ENCODE measurements around the gene EDNRB.

DNA sequence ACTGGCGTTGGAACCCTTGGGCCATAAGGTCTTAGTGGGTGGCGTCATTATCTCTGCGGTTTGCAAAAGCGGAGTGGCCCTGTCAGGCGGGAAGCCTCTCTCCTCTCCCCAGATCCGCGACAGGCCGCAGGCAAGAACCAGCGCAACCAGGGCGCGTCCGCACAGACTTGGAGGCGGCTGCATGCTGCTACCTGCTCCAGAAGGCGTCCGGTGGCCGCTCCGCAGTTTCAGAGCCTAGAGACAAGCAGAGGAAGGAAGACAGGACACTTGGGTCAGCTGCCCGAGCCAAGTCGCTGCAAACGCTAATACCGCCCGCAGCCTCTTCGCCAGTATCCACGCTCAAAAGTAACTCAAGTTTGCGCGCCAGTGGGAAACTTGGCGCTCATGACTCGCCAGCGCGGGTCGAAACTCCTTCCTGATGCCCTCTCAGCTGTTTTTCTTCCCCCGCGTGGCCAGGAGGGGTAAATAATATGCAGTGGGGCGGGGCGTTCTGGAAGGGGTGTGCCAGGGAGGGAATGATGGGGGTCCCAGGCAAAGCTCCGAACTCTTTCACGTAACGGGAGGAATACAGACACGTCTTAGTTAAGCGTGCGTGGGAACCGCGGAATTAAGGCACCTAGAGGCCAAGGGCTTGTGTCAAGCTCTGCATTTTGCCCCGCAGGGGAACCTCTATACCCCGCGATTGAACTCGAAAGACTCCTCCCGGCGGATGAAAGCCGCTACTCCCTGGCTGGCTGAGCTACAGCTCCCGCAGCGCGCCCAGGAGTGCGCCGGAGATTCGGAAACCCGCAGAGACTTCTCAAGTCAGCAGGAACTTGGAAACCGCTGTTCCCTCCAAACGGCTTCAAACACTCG is at the start of gene EDNRB:
- TF ChIP-seq CTCF (IDR thresholded peaks at IDR 0.05; ENCODE audit: low read depth, low read length, missing input control): peak; percentile 12
- TF ChIP-seq MAX (IDR thresholded peaks at IDR 0.05): peak; percentile 5
- TF ChIP-seq EGR1 (IDR thresholded peaks at IDR 0.05; ENCODE audit: low read depth in 2 of 2): no peak
- no peak for TF ChIP-seq HNF4G (IDR thresholded peaks at IDR 0.05)
- no peak for TF ChIP-seq YY1 (IDR thresholded peaks at IDR 0.05)
- no peak for TF ChIP-seq TAF1 (conservative IDR thresholded peaks at IDR 0.05)
- no peak for TF ChIP-seq GABPA (IDR thresholded peaks at IDR 0.05 in 1 of 2, conservative IDR thresholded peaks at IDR 0.05 in 1 of 2)
- TF ChIP-seq REST (IDR thresholded peaks at IDR 0.05): no peak

All from liver (tissue), 3 donors.